ENCODE data around the gene VWA8. TPM values are rescaled to one million over a fixed set of nuclear protein-coding genes. Genes with fewer than 3 reads are reported as not detected.

VWA8 gene
- total and polyA plus RNA-seq, 4 donors = 4.7 to 26.3 (median 11.9) TPM

GRCh38 chr13:41708713-41709112, 252.2 kb downstream of the VWA8 start:
- Histone ChIP-seq H3K27ac (ENCODE audit: low read depth in 1 of 2, low read length in 1 of 2) (no peak overlapping the region), H3K4me1 (ENCODE audit: control insufficient read depth in 5 of 5, insufficient read depth in 5 of 5, low read length in 5 of 5) (peaks cover 0 to 44% (median 13%) of the 10 kb centered on the region in 5 donors), H3K27me3 (ENCODE audit: control insufficient read depth in 3 of 3, insufficient read depth in 3 of 3, low read length in 2 of 3) (no peaks in the 10 kb centered on the region), H3K9me3 (ENCODE audit: control insufficient read depth in 4 of 4, insufficient read depth in 3 of 4, low read length in 3 of 4) (no peaks in the 10 kb centered on the region), H3K4me3 (no peak overlapping the region), H3K36me3 (ENCODE audit: control insufficient read depth in 4 of 4, insufficient read depth in 4 of 4, low read length in 4 of 4) (no peaks in the 10 kb centered on the region), H3K9ac (ENCODE audit: insufficient read depth in 1 of 2, low read length in 2 of 2) (no peak overlapping the region)
- TF ChIP-seq CTCF (IDR thresholded peaks at IDR 0.05; ENCODE audit: control extremely low read depth, extremely low read depth) = no peak
- DNase-seq (peak; percentile 68 to 89 (median 82)), ATAC-seq (ENCODE audit: insufficient read depth, low FRiP score) (no peak)
- 42 to 53% methylated on average over 4 of the region's 4 CpGs for WGBS, 2 donors

GRCh38 chr13:41707194-41707821, 253.6 kb downstream of the VWA8 start:
- Histone ChIP-seq H3K9ac (ENCODE audit: insufficient read depth in 1 of 2, low read length in 2 of 2) (no peak overlapping the region), H3K36me3 (ENCODE audit: control insufficient read depth in 4 of 4, insufficient read depth in 4 of 4, low read length in 4 of 4) (no peaks in the 10 kb centered on the region), H3K4me3 (no peak overlapping the region), H3K9me3 (ENCODE audit: control insufficient read depth in 4 of 4, insufficient read depth in 3 of 4, low read length in 3 of 4) (no peaks in the 10 kb centered on the region), H3K27ac (ENCODE audit: low read depth in 1 of 2, low read length in 1 of 2) (peak overlapping the region in 1 of 2 donors; percentile 16), H3K27me3 (ENCODE audit: control insufficient read depth in 3 of 3, insufficient read depth in 3 of 3, low read length in 2 of 3) (no peaks in the 10 kb centered on the region), H3K4me1 (ENCODE audit: control insufficient read depth in 5 of 5, insufficient read depth in 5 of 5, low read length in 5 of 5) (peaks cover 0 to 44% (median 13%) of the 10 kb centered on the region in 5 donors)
- no peak for ATAC-seq (ENCODE audit: insufficient read depth, low FRiP score)
- peak in 2 of 3 donors; percentile 45 to 70 for DNase-seq
- 35 to 66% methylated on average over 1 of the region's 1 CpG for WGBS, 2 donors
- TF ChIP-seq CTCF (IDR thresholded peaks at IDR 0.05; ENCODE audit: control extremely low read depth, extremely low read depth) = no peak

GRCh38 chr13:41706152-41706551, 254.8 kb downstream of the VWA8 start:
- no peaks in the 10 kb centered on the region for H3K9me3 ChIP-seq (ENCODE audit: control insufficient read depth in 4 of 4, insufficient read depth in 3 of 4, low read length in 3 of 4)
- H3K4me3 ChIP-seq = no peak overlapping the region
- TF ChIP-seq CTCF (IDR thresholded peaks at IDR 0.05; ENCODE audit: control extremely low read depth, extremely low read depth) = no peak
- H3K27ac ChIP-seq (ENCODE audit: low read depth in 1 of 2, low read length in 1 of 2) = peak overlapping the region in 1 of 2 donors; percentile 77
- no peaks in the 10 kb centered on the region for H3K27me3 ChIP-seq (ENCODE audit: control insufficient read depth in 3 of 3, insufficient read depth in 3 of 3, low read length in 2 of 3)
- DNase-seq (no peak), ATAC-seq (ENCODE audit: insufficient read depth, low FRiP score) (no peak)
- WGBS, 2 donors = 50 to 70% methylated on average over 1 of the region's 1 CpG
- no peaks in the 10 kb centered on the region for H3K36me3 ChIP-seq (ENCODE audit: control insufficient read depth in 4 of 4, insufficient read depth in 4 of 4, low read length in 4 of 4)
- H3K9ac ChIP-seq (ENCODE audit: insufficient read depth in 1 of 2, low read length in 2 of 2) = no peak overlapping the region
- peaks cover 0 to 46% (median 13%) of the 10 kb centered on the region in 5 donors for H3K4me1 ChIP-seq (ENCODE audit: control insufficient read depth in 5 of 5, insufficient read depth in 5 of 5, low read length in 5 of 5)

DNA sequence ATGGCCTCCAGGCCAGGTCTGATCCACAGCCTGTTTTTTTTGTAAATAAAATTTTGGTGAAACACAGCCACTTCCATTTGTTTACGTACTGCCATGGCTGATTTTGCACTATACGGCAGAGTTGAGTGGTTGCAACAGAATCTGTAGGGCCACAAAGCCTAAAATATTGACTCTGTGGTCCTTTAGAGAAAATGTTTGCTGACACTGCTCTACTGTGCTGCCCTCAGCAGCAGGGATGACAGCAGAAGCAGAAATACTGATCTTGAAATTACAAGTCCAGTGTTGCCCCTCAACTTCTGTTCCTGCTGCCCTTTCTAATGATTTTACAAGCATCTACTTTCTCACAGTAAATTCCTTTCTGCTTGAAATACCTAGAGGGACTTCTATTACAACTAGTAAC, 258.4 kb downstream of the VWA8 start:
- no peak for TF ChIP-seq CTCF (IDR thresholded peaks at IDR 0.05; ENCODE audit: control extremely low read depth, extremely low read depth)
- Histone ChIP-seq H3K9me3 (ENCODE audit: control insufficient read depth in 4 of 4, insufficient read depth in 3 of 4, low read length in 3 of 4) (no peaks in the 10 kb centered on the region), H3K9ac (ENCODE audit: insufficient read depth in 1 of 2, low read length in 2 of 2) (no peak overlapping the region), H3K36me3 (ENCODE audit: control insufficient read depth in 4 of 4, insufficient read depth in 4 of 4, low read length in 4 of 4) (peaks cover 0 to 4% (median 1%) of the 10 kb centered on the region in 4 donors), H3K4me1 (ENCODE audit: control insufficient read depth in 5 of 5, insufficient read depth in 5 of 5, low read length in 5 of 5) (peaks cover 0 to 23% (median 11%) of the 10 kb centered on the region in 5 donors), H3K4me3 (no peak overlapping the region), H3K27me3 (ENCODE audit: control insufficient read depth in 3 of 3, insufficient read depth in 3 of 3, low read length in 2 of 3) (no peaks in the 10 kb centered on the region), H3K27ac (ENCODE audit: low read depth in 1 of 2, low read length in 1 of 2) (no peak overlapping the region)
- ATAC-seq (ENCODE audit: insufficient read depth, low FRiP score) (no peak), DNase-seq (no peak)
- WGBS, 2 donors = 82 to 85% methylated on average over 2 of the region's 2 CpGs

Measured in lung (tissue), 12 donors.